ENCODE data around the gene KCTD5.
"Not testable (repeated sequence)": the region's sequence is repeated elsewhere in the genome, so short reads cannot be mapped to it uniquely, and the experiment has no call there.

The KCTD5 gene

GRCh38 chr16:2721634-2722173, 39.4 kb downstream of the KCTD5 start:
- DNase-seq (ENCODE audit: extremely low read depth in 1 of 2, low read depth in 1 of 2), result not testable (repeated sequence)

GRCh38 chr16:2724088-2724676, 41.9 kb downstream of the KCTD5 start:
- DNase-seq (ENCODE audit: extremely low read depth in 1 of 2, low read depth in 1 of 2), result no peak

- DNase-seq (ENCODE audit: extremely low read depth in 1 of 2, low read depth in 1 of 2), result no peak
Measured at GRCh38 chr16:2724816-2725348, 42.6 kb downstream of the KCTD5 start.

GRCh38 chr16:2726923-2727322, 44.6 kb downstream of the KCTD5 start:
- DNase-seq (ENCODE audit: extremely low read depth in 1 of 2, low read depth in 1 of 2), result no peak

- DNase-seq (ENCODE audit: extremely low read depth in 1 of 2, low read depth in 1 of 2), result no peak
Measured at GRCh38 chr16:2728034-2728433, 45.7 kb downstream of the KCTD5 start.

GRCh38 chr16:2734844-2735515, 52.7 kb downstream of the KCTD5 start:
- DNase-seq (ENCODE audit: extremely low read depth in 1 of 2, low read depth in 1 of 2), result no peak

- DNase-seq (ENCODE audit: extremely low read depth in 1 of 2, low read depth in 1 of 2), result no peak
Measured at GRCh38 chr16:2736476-2737237, 54.3 kb downstream of the KCTD5 start.

GRCh38 chr16:2737238-2737605, 54.9 kb downstream of the KCTD5 start:
- DNase-seq (ENCODE audit: extremely low read depth in 1 of 2, low read depth in 1 of 2), result no peak

GRCh38 chr16:2737895-2738418, 55.6 kb downstream of the KCTD5 start:
- DNase-seq (ENCODE audit: extremely low read depth in 1 of 2, low read depth in 1 of 2), result no peak

GRCh38 chr16:2738615-2739014, 56.3 kb downstream of the KCTD5 start:
- DNase-seq (ENCODE audit: extremely low read depth in 1 of 2, low read depth in 1 of 2), result no peak

- DNase-seq (ENCODE audit: extremely low read depth in 1 of 2, low read depth in 1 of 2), result no peak
Measured at GRCh38 chr16:2739625-2740430, 57.5 kb downstream of the KCTD5 start.

GRCh38 chr16:2740476-2740875, 58.2 kb downstream of the KCTD5 start:
- no peak for DNase-seq (ENCODE audit: extremely low read depth in 1 of 2, low read depth in 1 of 2)

- no peak for DNase-seq (ENCODE audit: extremely low read depth in 1 of 2, low read depth in 1 of 2)
Measured at GRCh38 chr16:2741168-2741567, 58.8 kb downstream of the KCTD5 start.

- DNase-seq (ENCODE audit: extremely low read depth in 1 of 2, low read depth in 1 of 2), result no peak
Measured at GRCh38 chr16:2742323-2743006, 60.1 kb downstream of the KCTD5 start.

GRCh38 chr16:2743007-2743810, 60.9 kb downstream of the KCTD5 start:
- no peak for DNase-seq (ENCODE audit: extremely low read depth in 1 of 2, low read depth in 1 of 2)

- no peak for DNase-seq (ENCODE audit: extremely low read depth in 1 of 2, low read depth in 1 of 2)
Measured at GRCh38 chr16:2744711-2745110, 62.4 kb downstream of the KCTD5 start.

- DNase-seq (ENCODE audit: extremely low read depth in 1 of 2, low read depth in 1 of 2), result no peak
Measured at GRCh38 chr16:2745116-2745890, 63.0 kb downstream of the KCTD5 start.

- no peak for DNase-seq (ENCODE audit: extremely low read depth in 1 of 2, low read depth in 1 of 2)
Measured at GRCh38 chr16:2745961-2746360, 63.6 kb downstream of the KCTD5 start.

Measured in stimulated activated CD8-positive, alpha-beta memory T cell treated with anti-CD3 and anti-CD28 coated beads, Interleukin-7, amount 100 ng/mL, for 48 hours (primary cell).